GM12865 (cell line): Measurements from ENCODE around the gene NFU1.
A peak's percentile ranks its signal among the peaks of the same experiment; 100 is the strongest.

ENCODE experiments used
- DNase-seq: peaks from one replicate; pipeline ENCODE4 v3.0.0; 2010; ENCODE audit warnings: low read depth
- H3K4me3 ChIP-seq: 2 replicates; pipeline ENCODE4 v1.5.1; 2011; ENCODE audit warnings: mild to moderate bottlenecking, low read depth, low read length, control low read depth
- TF ChIP-seq, protein P1 (sequence below): IDR thresholded peaks from 2 replicates; pipeline ENCODE4 v1.5.1; 2011; ENCODE audit warnings: low read length, control low read depth, low read depth, inconsistent platforms; ENCODE audit not compliant: insufficient read depth; ENCODE audit errors: missing control alignments

NFU1 gene

DNA sequence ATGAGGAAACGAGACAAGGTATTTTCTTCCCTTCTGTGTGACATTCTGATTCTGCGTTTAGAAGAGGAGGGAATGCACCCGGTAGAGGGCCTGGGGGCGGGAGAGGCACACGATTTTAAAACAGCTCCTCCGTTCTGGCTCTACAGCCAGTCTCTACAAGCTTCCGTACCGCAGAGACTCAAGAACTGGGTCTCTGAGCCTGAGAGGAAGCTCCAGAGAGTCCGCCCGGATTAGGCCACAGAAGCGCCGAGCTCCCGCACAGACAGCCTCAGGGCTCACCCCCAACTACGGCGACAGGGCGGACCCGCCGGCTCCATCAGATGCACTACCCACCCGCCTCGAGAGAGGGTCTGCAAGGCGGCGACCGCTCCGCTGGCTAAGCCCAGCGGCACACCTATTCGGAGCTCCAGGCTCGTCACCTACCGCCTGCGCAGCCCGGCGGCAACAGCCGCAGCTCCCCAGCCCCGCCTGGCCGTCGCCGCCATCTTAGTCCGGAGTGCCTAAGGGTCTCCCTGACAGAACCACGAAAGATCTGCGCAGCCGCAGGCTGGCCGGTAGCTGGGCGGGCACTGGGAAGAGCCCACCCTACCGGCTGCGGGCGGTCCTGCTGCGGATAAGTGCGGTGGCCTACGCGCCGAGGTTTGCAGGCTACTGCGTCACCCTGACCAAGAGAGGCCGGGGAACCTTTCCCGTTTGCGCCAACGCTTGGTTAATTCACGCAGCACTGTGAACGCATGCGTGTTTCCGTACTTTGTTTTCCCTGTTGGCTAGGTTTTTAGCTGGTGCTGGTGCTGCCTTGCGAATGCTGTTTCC lies at the start of gene NFU1:
TSS of gene NFU1 (minus strand) at position 498 of the 813 bp plus-strand sequence. CDS start at position 485, 13 bp downstream.
- TF ChIP-seq, protein P1, sequence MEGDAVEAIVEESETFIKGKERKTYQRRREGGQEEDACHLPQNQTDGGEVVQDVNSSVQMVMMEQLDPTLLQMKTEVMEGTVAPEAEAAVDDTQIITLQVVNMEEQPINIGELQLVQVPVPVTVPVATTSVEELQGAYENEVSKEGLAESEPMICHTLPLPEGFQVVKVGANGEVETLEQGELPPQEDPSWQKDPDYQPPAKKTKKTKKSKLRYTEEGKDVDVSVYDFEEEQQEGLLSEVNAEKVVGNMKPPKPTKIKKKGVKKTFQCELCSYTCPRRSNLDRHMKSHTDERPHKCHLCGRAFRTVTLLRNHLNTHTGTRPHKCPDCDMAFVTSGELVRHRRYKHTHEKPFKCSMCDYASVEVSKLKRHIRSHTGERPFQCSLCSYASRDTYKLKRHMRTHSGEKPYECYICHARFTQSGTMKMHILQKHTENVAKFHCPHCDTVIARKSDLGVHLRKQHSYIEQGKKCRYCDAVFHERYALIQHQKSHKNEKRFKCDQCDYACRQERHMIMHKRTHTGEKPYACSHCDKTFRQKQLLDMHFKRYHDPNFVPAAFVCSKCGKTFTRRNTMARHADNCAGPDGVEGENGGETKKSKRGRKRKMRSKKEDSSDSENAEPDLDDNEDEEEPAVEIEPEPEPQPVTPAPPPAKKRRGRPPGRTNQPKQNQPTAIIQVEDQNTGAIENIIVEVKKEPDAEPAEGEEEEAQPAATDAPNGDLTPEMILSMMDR, result peak; percentile 71
- H3K4me3 ChIP-seq, result peak within 1 kb of the TSS; percentile 68
- peak; percentile 97 for DNase-seq

DNA sequence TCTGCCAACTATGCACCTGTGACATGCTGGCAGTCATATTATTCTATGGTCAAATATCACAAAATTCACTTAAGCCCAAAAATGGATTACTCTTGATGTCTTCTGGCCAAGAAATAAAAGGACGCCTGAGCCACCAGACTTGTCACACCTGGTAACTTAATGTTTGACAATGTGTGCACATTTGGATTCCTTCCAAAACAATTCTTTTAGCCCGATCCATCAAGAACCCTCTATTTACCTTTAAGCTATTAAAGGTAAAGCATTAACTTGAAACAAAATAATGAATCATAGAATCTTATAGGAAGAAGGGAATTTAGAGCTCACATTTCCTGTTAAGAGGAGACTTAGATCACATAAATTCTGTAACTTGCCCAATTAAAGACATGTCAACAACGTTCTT lies 46.5 kb upstream of the NFU1 start:
- TF ChIP-seq, protein P1, result no peak
- DNase-seq, result no peak
- H3K4me3 ChIP-seq, result no peak overlapping the region

DNA sequence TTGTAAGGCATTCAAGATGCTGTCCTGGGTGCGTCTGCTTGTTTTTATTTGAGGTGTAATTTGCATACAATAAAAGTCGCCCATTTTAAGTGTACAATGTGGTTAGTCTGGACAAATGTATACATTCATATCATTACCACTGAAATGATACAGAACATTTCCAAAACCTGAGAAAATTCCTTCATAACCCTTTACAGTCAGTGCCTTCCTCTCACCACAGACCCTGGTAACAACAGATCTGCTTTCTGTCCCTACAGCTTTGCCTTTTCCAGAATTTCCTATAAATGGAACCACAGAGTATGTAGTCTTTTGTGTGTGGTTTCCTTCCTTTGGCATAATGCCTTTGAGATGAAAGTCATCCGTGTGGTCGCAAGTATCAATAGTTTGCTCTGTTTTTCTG lies 45.8 kb upstream of the NFU1 start:
- TF ChIP-seq, protein P1, result no peak
- H3K4me3 ChIP-seq, result no peak overlapping the region
- DNase-seq, result peak; percentile 15

- TF ChIP-seq, protein P1, result no peak
- no peak overlapping the region for H3K4me3 ChIP-seq
- DNase-seq, result peak; percentile 48
Measured at GRCh38 chr2:69482471-69482870, 45.2 kb upstream of the NFU1 start.

DNA sequence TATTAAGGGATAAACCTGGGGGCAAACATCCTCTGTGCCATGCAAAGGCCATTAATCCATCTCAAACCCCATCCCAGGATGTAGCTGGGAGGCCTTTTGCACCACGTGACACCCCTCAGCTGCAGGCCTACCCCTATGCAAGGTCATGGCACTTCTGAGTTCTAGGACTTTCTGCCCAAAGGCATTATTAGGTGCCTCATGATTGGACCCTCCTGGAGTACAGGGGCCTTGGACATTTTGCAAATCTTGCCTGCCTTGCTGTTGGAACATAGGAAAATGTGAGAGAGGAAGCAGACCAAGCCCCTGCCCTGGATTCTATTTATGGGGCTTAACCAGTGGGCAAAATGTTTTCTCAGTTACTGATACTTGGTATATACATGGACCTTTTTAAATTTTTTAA lies 44.2 kb upstream of the NFU1 start:
- TF ChIP-seq, protein P1, result no peak
- H3K4me3 ChIP-seq, result no peak overlapping the region
- no peak for DNase-seq

DNA sequence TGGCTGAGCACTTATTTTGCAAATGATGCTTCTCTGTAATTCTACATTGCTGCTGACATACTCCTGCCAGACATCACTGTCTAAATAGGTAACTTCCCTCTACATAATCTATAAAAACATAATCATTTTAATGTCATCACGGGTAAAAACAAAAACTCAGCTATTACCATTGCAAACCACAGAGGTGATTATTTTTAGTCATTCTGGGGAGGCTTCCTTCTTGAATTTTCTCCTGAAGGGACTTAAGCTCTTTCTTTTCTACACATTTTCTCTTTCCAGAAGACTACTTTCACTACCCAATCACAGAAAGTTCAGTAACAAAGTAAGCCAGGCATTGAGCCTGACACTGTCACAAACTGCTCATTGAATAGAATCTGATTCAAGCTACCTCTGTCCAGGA lies 40.4 kb upstream of the NFU1 start:
- TF ChIP-seq, protein P1, result no peak
- H3K4me3 ChIP-seq, result no peak overlapping the region
- no peak for DNase-seq

- no peak overlapping the region for H3K4me3 ChIP-seq
- TF ChIP-seq, protein P1, result no peak
- no peak for DNase-seq
Measured at GRCh38 chr2:69474688-69475087, 37.5 kb upstream of the NFU1 start.
